ENCODE measurements around the gene MINDY2.

- TF ChIP-seq TEAD1 (CRISPR knock-in tag; IDR thresholded peaks at IDR 0.05) = no peak
- TF ChIP-seq FOXJ3 (CRISPR knock-in tag; IDR thresholded peaks at IDR 0.05) = no peak
- no peak for TF ChIP-seq SFPQ (IDR thresholded peaks at IDR 0.05; ENCODE audit: low read depth, low read length)
These were observed 8.4 kb upstream of the MINDY2 start for GRCh38 chr15:58762731-58763130.

Measured in K562 (cell line).